KOPT-K1 (cell line): Measurements from ENCODE around the gene TMEM129.

Experiments
- H3K27ac ChIP-seq: fragments of 200-600 bp; sonication (generic); 2 replicates; pipeline ENCODE4 v1.5.1; 2016; ENCODE audit warnings: antibody characterized with exemption, mild to moderate bottlenecking, low read depth, low read length; ENCODE audit not compliant: poor library complexity, severe bottlenecking
- H3K36me3 ChIP-seq: fragments of 200-600 bp; sonication (generic); 2 replicates; pipeline ENCODE4 v1.5.1; 2017; ENCODE audit warnings: antibody characterized with exemption, mild to moderate bottlenecking, low read length, moderate library complexity; ENCODE audit not compliant: insufficient read depth
- H3K9me3 ChIP-seq: fragments of 200-600 bp; sonication (generic); 2 replicates; pipeline ENCODE4 v1.5.1; 2017; ENCODE audit warnings: antibody characterized with exemption, low read length, mild to moderate bottlenecking; ENCODE audit not compliant: insufficient read depth, poor library complexity, severe bottlenecking

TMEM129 gene

GRCh38 chr4:1751155-1751918 lies 30.2 kb upstream of the TMEM129 start:
- no peaks in the 10 kb centered on the region for H3K36me3 ChIP-seq
- H3K9me3 ChIP-seq, result no peaks in the 10 kb centered on the region
- no peak overlapping the region for H3K27ac ChIP-seq

GRCh38 chr4:1750381-1751154 lies 29.4 kb upstream of the TMEM129 start:
- no peak overlapping the region for H3K27ac ChIP-seq
- H3K9me3 ChIP-seq, result no peaks in the 10 kb centered on the region
- peaks cover 5% of the 10 kb centered on the region; the same call in 1 of the 2 replicates for H3K36me3 ChIP-seq

GRCh38 chr4:1749826-1750225 lies 28.7 kb upstream of the TMEM129 start:
- Histone ChIP-seq H3K9me3 (no peaks in the 10 kb centered on the region), H3K27ac (no peak overlapping the region), H3K36me3 (peaks cover 12% of the 10 kb centered on the region; the same call in 1 of the 2 replicates)

- Histone ChIP-seq H3K36me3 (peaks cover 17% of the 10 kb centered on the region; the same call in 1 of the 2 replicates), H3K27ac (no peak overlapping the region), H3K9me3 (no peaks in the 10 kb centered on the region)
These were observed 28.2 kb upstream of the TMEM129 start for GRCh38 chr4:1749370-1749769.

- no peaks in the 10 kb centered on the region for H3K9me3 ChIP-seq
- H3K27ac ChIP-seq, result no peak overlapping the region
- H3K36me3 ChIP-seq, result peaks cover 25% of the 10 kb centered on the region
These were observed 27.4 kb upstream of the TMEM129 start for GRCh38 chr4:1748465-1748995.

DNA sequence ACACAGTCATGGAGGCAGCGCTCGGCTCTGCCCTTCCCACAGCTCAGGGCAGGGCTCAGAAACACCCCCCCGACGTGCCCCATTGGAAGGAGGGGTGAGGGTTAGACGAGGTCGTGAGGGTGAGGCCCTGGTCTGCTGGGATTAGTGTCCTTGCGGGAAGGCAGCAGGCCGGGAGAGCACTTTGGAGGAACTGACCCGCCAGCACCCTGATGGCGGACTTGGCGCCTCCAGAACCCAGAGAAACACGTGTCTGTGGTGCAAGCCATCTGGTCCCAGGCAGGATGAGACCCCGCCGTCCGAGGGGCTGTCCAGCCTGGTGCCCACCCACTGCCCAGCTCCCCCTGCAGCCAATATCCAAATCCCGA lies 26.5 kb upstream of the TMEM129 start:
- no peak overlapping the region for H3K27ac ChIP-seq
- peaks cover 34% of the 10 kb centered on the region for H3K36me3 ChIP-seq
- H3K9me3 ChIP-seq, result no peaks in the 10 kb centered on the region

- Histone ChIP-seq H3K27ac (no peak overlapping the region), H3K9me3 (no peaks in the 10 kb centered on the region)
These were observed 25.9 kb upstream of the TMEM129 start for GRCh38 chr4:1746919-1747602.

DNA sequence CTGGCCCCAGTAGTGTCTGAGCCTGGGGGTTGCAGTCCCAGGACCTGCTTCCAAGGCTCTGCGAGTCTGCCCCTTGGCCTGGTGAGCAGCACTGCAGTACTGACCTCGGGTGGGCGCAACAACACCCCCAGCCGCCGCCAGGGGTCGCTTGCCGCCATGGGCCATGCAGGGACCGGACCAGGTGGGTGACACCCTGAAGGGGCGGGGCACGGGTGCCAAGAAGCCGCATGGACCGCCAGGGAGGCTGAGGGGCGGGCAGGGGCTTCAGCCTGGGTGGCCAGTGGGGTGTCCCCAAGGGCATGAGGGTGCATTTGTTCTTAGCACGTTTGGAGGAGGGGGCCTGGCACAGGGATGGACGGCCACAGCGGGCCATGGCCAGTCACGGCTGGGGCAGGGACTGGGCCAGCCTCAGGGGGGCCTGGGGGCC lies 25.2 kb upstream of the TMEM129 start:
- H3K9me3 ChIP-seq, result no peaks in the 10 kb centered on the region
- peaks cover 47% of the 10 kb centered on the region for H3K36me3 ChIP-seq
- H3K27ac ChIP-seq, result no peak overlapping the region

More at GRCh38 chr4:1746919-1747602, 25.9 kb upstream of the TMEM129 start:
- H3K36me3 ChIP-seq, result peaks cover 39% of the 10 kb centered on the region

DNA sequence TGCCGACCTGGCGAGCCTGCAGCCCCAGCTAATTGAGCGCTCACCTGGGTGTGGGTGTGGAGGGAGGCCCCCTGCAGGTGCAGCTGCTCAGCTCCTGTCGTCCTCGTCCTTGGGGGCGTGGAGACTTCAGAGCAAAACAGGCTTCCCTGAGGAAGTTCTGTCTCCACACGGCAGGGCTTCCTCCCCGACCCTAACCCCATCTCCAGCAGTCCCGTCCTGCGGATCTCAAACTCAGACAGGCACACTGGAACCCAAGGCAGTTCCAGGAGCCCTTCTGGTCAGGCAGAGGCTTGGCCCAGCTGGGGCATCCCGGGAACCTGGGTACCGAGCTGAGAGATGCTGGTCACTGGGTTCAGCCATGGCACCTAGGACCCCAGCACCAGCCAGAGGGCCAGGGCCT lies 24.6 kb upstream of the TMEM129 start:
- H3K36me3 ChIP-seq, result peaks cover 53% of the 10 kb centered on the region
- no peak overlapping the region for H3K27ac ChIP-seq

DNA sequence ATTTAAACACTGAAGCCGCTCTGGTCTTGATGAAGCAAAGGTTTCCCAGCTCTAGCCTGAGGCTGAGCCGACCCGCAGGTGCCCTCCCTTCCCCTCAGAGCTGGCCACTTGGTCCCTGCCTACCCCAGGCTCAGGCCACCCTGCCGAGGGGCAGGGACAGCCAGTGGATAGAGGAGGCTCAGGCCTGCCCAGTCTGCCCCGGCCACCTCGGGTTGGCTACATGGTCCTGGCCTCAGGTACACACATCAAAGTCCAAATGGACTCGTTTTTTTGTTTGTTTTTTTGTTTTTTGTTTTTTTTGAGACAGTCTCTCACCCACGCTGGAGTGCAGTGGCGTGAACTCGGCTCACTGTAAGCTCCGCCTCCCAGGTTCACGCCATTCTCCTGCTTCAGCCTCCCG lies 24.0 kb upstream of the TMEM129 start:
- Histone ChIP-seq H3K27ac (no peak overlapping the region), H3K36me3 (peaks cover 58% of the 10 kb centered on the region), H3K9me3 (no peaks in the 10 kb centered on the region)

More for the DNA sequence above, 24.6 kb upstream of the TMEM129 start:
- no peaks in the 10 kb centered on the region for H3K9me3 ChIP-seq

GRCh38 chr4:1744552-1744951 lies 23.4 kb upstream of the TMEM129 start:
- Histone ChIP-seq H3K36me3 (peaks cover 64% of the 10 kb centered on the region), H3K9me3 (no peaks in the 10 kb centered on the region), H3K27ac (no peak overlapping the region)

GRCh38 chr4:1743975-1744374 lies 22.9 kb upstream of the TMEM129 start:
- no peaks in the 10 kb centered on the region for H3K9me3 ChIP-seq
- H3K27ac ChIP-seq, result no peak overlapping the region
- H3K36me3 ChIP-seq, result peaks cover 70% of the 10 kb centered on the region

GRCh38 chr4:1743551-1743950 lies 22.4 kb upstream of the TMEM129 start:
- H3K9me3 ChIP-seq, result peaks cover 2% of the 10 kb centered on the region
- no peak overlapping the region for H3K27ac ChIP-seq
- H3K36me3 ChIP-seq, result peaks cover 74% of the 10 kb centered on the region

- peaks cover 25% of the 10 kb centered on the region for H3K9me3 ChIP-seq
- H3K27ac ChIP-seq, result no peak overlapping the region
- H3K36me3 ChIP-seq, result peaks cover 98% of the 10 kb centered on the region
These were observed 20.1 kb upstream of the TMEM129 start for GRCh38 chr4:1741208-1741607.

- Histone ChIP-seq H3K36me3 (peaks cover 99% of the 10 kb centered on the region), H3K27ac (no peak overlapping the region)
These were observed 19.0 kb upstream of the TMEM129 start for GRCh38 chr4:1740021-1740545.

More at GRCh38 chr4:1740021-1740545, 19.0 kb upstream of the TMEM129 start:
- H3K9me3 ChIP-seq, result peaks cover 30% of the 10 kb centered on the region
